SJSA1 (cell line): ENCODE results near the gene KRTAP23-1. TPM values are rescaled to one million over a fixed set of nuclear protein-coding genes. Genes with fewer than 3 reads are reported as not detected.

Experiments used
- DNase-seq, 2 experiments: peaks; one replicate each; pipeline ENCODE4 v3.0.0-alpha.2; 2015 to 2020; ENCODE audit warnings: low spot score in 2 of 2, low read depth in 1 of 2
- H3K27ac ChIP-seq: fragments of 250-450 bp; sonication (Bioruptor Pico); 2 replicates; pipeline ENCODE4 v1.5.1; 2020; ENCODE audit warnings: mild to moderate bottlenecking, moderate library complexity
- H3K27me3 ChIP-seq: fragments of 250-450 bp; sonication (Bioruptor Pico); replicated peaks from 2 replicates; pipeline ENCODE4 v1.5.1; 2020; ENCODE audit warnings: mild to moderate bottlenecking, moderate library complexity
- H3K36me3 ChIP-seq: fragments of 250-450 bp; sonication (Bioruptor Pico); 2 replicates; pipeline ENCODE4 v1.5.1; 2020; ENCODE audit warnings: mild to moderate bottlenecking
- H3K4me1 ChIP-seq: fragments of 250-450 bp; sonication (Bioruptor Pico); replicated peaks from 2 replicates; pipeline ENCODE4 v1.6.1; 2021; ENCODE audit warnings: mild to moderate bottlenecking
- H3K4me3 ChIP-seq: fragments of 250-450 bp; sonication (Bioruptor Pico); 2 replicates; pipeline ENCODE4 v1.5.1; 2020; ENCODE audit warnings: mild to moderate bottlenecking
- H3K9me3 ChIP-seq: fragments of 250-450 bp; sonication (Bioruptor Pico); replicated peaks from 2 replicates; pipeline ENCODE4 v1.5.1; 2020; ENCODE audit warnings: mild to moderate bottlenecking
- total RNA-seq: library from RNA; depleted of rRNA; stranded (reverse); fragments of >200 nt; shearing (Covaris generic); gene quantifications from 2 replicates; pipeline ENCODE4 v1.2.3, GENCODE V29; 2014; rRNA removed

Gene KRTAP23-1
- total RNA-seq, 1 experiment from 2014 or later: not detected

- no peaks in the 10 kb centered on the region for H3K36me3 ChIP-seq
- no peak within 1 kb of the TSS for H3K27ac ChIP-seq
- no peaks in the 10 kb centered on the region for H3K27me3 ChIP-seq
- H3K4me1 ChIP-seq: no peaks in the 10 kb centered on the region
- H3K9me3 ChIP-seq: no peaks in the 10 kb centered on the region
- DNase-seq: no peak
- no peak within 1 kb of the TSS for H3K4me3 ChIP-seq
Measured at GRCh38 chr21:30337276-30337744, 11.1 kb downstream of the KRTAP23-1 start, which contains the start of gene KRTAP27-1. KRTAP27-1 (minus strand) TSS chr21:30337694; CDS start chr21:30337668, 26 bp downstream.

GRCh38 chr21:30336596-30336995, 11.8 kb downstream of the KRTAP23-1 start:
- Histone ChIP-seq H3K9me3 (no peaks in the 10 kb centered on the region), H3K36me3 (no peaks in the 10 kb centered on the region), H3K4me1 (no peaks in the 10 kb centered on the region), H3K27me3 (no peaks in the 10 kb centered on the region), H3K4me3 (no peak overlapping the region), H3K27ac (no peak overlapping the region)
- no peak for DNase-seq

- no peak for DNase-seq
- Histone ChIP-seq H3K36me3 (no peaks in the 10 kb centered on the region), H3K4me3 (no peak overlapping the region), H3K27me3 (no peaks in the 10 kb centered on the region), H3K27ac (no peak overlapping the region), H3K4me1 (no peaks in the 10 kb centered on the region), H3K9me3 (no peaks in the 10 kb centered on the region)
Measured at GRCh38 chr21:30333736-30334135, 14.7 kb downstream of the KRTAP23-1 start.

GRCh38 chr21:30332681-30333080, 15.7 kb downstream of the KRTAP23-1 start:
- no peaks in the 10 kb centered on the region for H3K36me3 ChIP-seq
- no peaks in the 10 kb centered on the region for H3K27me3 ChIP-seq
- H3K9me3 ChIP-seq: no peaks in the 10 kb centered on the region
- no peak overlapping the region for H3K27ac ChIP-seq
- no peak for DNase-seq
- H3K4me1 ChIP-seq: no peaks in the 10 kb centered on the region
- H3K4me3 ChIP-seq: no peak overlapping the region

- Histone ChIP-seq H3K4me3 (no peak overlapping the region), H3K27ac (no peak overlapping the region), H3K9me3 (no peaks in the 10 kb centered on the region), H3K36me3 (no peaks in the 10 kb centered on the region), H3K4me1 (no peaks in the 10 kb centered on the region), H3K27me3 (no peaks in the 10 kb centered on the region)
- no peak for DNase-seq
Measured at GRCh38 chr21:30329203-30329875, 19.1 kb downstream of the KRTAP23-1 start.

- Histone ChIP-seq H3K27me3 (no peaks in the 10 kb centered on the region), H3K36me3 (no peaks in the 10 kb centered on the region), H3K4me3 (no peak overlapping the region), H3K4me1 (no peaks in the 10 kb centered on the region), H3K9me3 (no peaks in the 10 kb centered on the region), H3K27ac (no peak overlapping the region)
- no peak for DNase-seq
Measured at GRCh38 chr21:30326390-30326789, 22.0 kb downstream of the KRTAP23-1 start.

- DNase-seq: no peak
- no peaks in the 10 kb centered on the region for H3K4me1 ChIP-seq
- no peak within 1 kb of the TSS for H3K4me3 ChIP-seq
- H3K36me3 ChIP-seq: no peaks in the 10 kb centered on the region
- H3K27ac ChIP-seq: no peak within 1 kb of the TSS
- H3K9me3 ChIP-seq: no peaks in the 10 kb centered on the region
- H3K27me3 ChIP-seq: 0 out of 2 replicates have a peak, but pooled peaks cover 6% of the 10 kb centered on the region
Measured at GRCh38 chr21:30320215-30320614, 28.2 kb downstream of the KRTAP23-1 start, which contains the start of gene KRTAP26-1. KRTAP26-1 (minus strand) TSS chr21:30320315; CDS start chr21:30320035, 280 bp downstream.

- H3K36me3 ChIP-seq: no peaks in the 10 kb centered on the region
- no peak overlapping the region for H3K27ac ChIP-seq
- H3K9me3 ChIP-seq: no peaks in the 10 kb centered on the region
- H3K4me3 ChIP-seq: no peak overlapping the region
- 0 out of 2 replicates have a peak, but pooled peaks cover 6% of the 10 kb centered on the region for H3K27me3 ChIP-seq
- no peaks in the 10 kb centered on the region for H3K4me1 ChIP-seq
- no peak for DNase-seq
Measured at GRCh38 chr21:30315701-30316100, 32.7 kb downstream of the KRTAP23-1 start.

- Histone ChIP-seq H3K4me1 (no peaks in the 10 kb centered on the region), H3K27me3 (no peaks in the 10 kb centered on the region), H3K9me3 (no peaks in the 10 kb centered on the region), H3K4me3 (no peak overlapping the region), H3K36me3 (no peaks in the 10 kb centered on the region), H3K27ac (no peak overlapping the region)
- no peak for DNase-seq
Measured at GRCh38 chr21:30306884-30307283, 41.5 kb downstream of the KRTAP23-1 start.

- H3K4me3 ChIP-seq: no peak overlapping the region
- no peaks in the 10 kb centered on the region for H3K4me1 ChIP-seq
- no peak overlapping the region for H3K27ac ChIP-seq
- no peaks in the 10 kb centered on the region for H3K36me3 ChIP-seq
- no peaks in the 10 kb centered on the region for H3K27me3 ChIP-seq
- DNase-seq: no peak
- no peaks in the 10 kb centered on the region for H3K9me3 ChIP-seq
Measured at GRCh38 chr21:30305136-30305535, 43.3 kb downstream of the KRTAP23-1 start.

Other genes with a start within 250 kb of the KRTAP23-1 start
- gene CLDN17, start 181.8 kb downstream of the KRTAP23-1 start, total RNA-seq: not detected in 2 replicates
- not detected in 2 replicates for gene CLDN8, start 132.5 kb downstream of the KRTAP23-1 start, total RNA-seq
- gene KRTAP24-1, start 65.7 kb downstream of the KRTAP23-1 start, total RNA-seq: not detected in 2 replicates
- gene KRTAP25-1, start 59.1 kb downstream of the KRTAP23-1 start, total RNA-seq: not detected in 2 replicates
- gene KRTAP26-1, start 28.3 kb downstream of the KRTAP23-1 start, total RNA-seq: not detected in 2 replicates
- gene KRTAP27-1, start 10.9 kb downstream of the KRTAP23-1 start, total RNA-seq: not detected in 2 replicates
- gene KRTAP13-2, start 23.7 kb upstream of the KRTAP23-1 start, total RNA-seq: not detected in 2 replicates
- not detected in 2 replicates for gene KRTAP13-1, start 47.4 kb upstream of the KRTAP23-1 start, total RNA-seq
- not detected in 2 replicates for gene KRTAP13-3, start 77.3 kb upstream of the KRTAP23-1 start, total RNA-seq
- not detected in 2 replicates for gene KRTAP13-4, start 81.6 kb upstream of the KRTAP23-1 start, total RNA-seq
- not detected in 2 replicates for gene KRTAP15-1, start 91.7 kb upstream of the KRTAP23-1 start, total RNA-seq
- gene KRTAP19-1, start 131.8 kb upstream of the KRTAP23-1 start, total RNA-seq: not detected in 2 replicates
- not detected in 2 replicates for gene KRTAP19-2, start 138.8 kb upstream of the KRTAP23-1 start, total RNA-seq
- not detected in 2 replicates for gene KRTAP19-3, start 143.4 kb upstream of the KRTAP23-1 start, total RNA-seq
- not detected in 2 replicates for gene KRTAP19-4, start 148.6 kb upstream of the KRTAP23-1 start, total RNA-seq
- not detected in 2 replicates for gene KRTAP19-5, start 153.5 kb upstream of the KRTAP23-1 start, total RNA-seq
- not detected in 2 replicates for gene KRTAP19-6, start 193.3 kb upstream of the KRTAP23-1 start, total RNA-seq
- not detected in 2 replicates for gene KRTAP19-7, start 212.7 kb upstream of the KRTAP23-1 start, total RNA-seq
- not detected in 2 replicates for gene KRTAP22-2, start 241.8 kb upstream of the KRTAP23-1 start, total RNA-seq
- gene KRTAP6-3, start 243.8 kb upstream of the KRTAP23-1 start, total RNA-seq: not detected in 2 replicates